GM12878 (cell line): ENCODE data around the gene RGS11. TPM values are rescaled to one million over a fixed set of nuclear protein-coding genes. Genes with fewer than 3 reads are reported as not detected.

ENCODE experiments used
- ATAC-seq: fragments of 200-7000 bp; cut with Tn5 transposase; 3 replicates; pipeline ENCODE4 v1.9.1; 2020; ENCODE audit warnings: mild to moderate bottlenecking, moderate library complexity
- BruUV-seq: library from RNA; stranded (reverse); fragments of 400-500 nt; replicated peaks from 2 replicates; lab custom pipeline; 2021; lab: Mats Ljungman, UMichigan
- CTCF ChIA-PET: fragments of 300-600 bp; sonication (Branson Sonifier 250); formaldehyde crosslinking; extraction: SDS; loops from one replicate; lab custom pipeline; 2021; ENCODE audit warnings: inconsistent platforms; lab: Yijun Ruan, JAX
- POLR2A ChIA-PET: fragments of 350-600 bp; formaldehyde crosslinking; extraction: SDS; loops from one replicate; lab custom pipeline; 2021; ENCODE audit warnings: inconsistent platforms; lab: Charles Lee
- RAD21 ChIA-PET: fragments of 300-600 bp; sonication (Branson Sonifier 250); formaldehyde crosslinking; loops from one replicate; lab custom pipeline; 2023; ENCODE audit warnings: antibody characterized with exemption; ENCODE audit not compliant: unreplicated experiment; lab: Charles Lee
- SMC1A ChIA-PET: fragments of 300-600 bp; sonication (Branson Sonifier 250); formaldehyde crosslinking; loops from one replicate; lab custom pipeline; 2023; ENCODE audit not compliant: unreplicated experiment, uncharacterized antibody; lab: Charles Lee
- DNase-seq: peaks from one replicate; pipeline ENCODE4 v3.0.0-alpha.2; 2011; ENCODE audit warnings: low read depth, low spot score
- FAIRE-seq: peaks from 3 replicates; lab custom pipeline; 2011; peaks lifted over from hg19 to GRCh38; lab: Jason Lieb, UNC
- H2AFZ ChIP-seq: 2 replicates; pipeline ENCODE4 v1.6.0; 2011; ENCODE audit warnings: low read depth, low read length, control low read depth; ENCODE audit not compliant: control insufficient read depth
- H3K27ac ChIP-seq: 2 replicates; pipeline ENCODE4 v1.5.1; 2011; ENCODE audit warnings: control low read depth; ENCODE audit not compliant: control insufficient read depth, insufficient read depth
- H3K27me3 ChIP-seq, 2 experiments: replicated peaks in 1 of 2; 2 replicates each; pipeline versions ENCODE4 v1.6.0 to v1.6.1; 2011; ENCODE audit warnings: low read length in 1 of 2; ENCODE audit not compliant: control insufficient read depth in 2 of 2, insufficient read depth in 2 of 2
- H3K36me3 ChIP-seq, 2 experiments: 2 replicates each; pipeline ENCODE4 v1.5.1; 2011; ENCODE audit warnings: low read length in 1 of 2; ENCODE audit not compliant: control insufficient read depth in 2 of 2, insufficient read depth in 2 of 2
- H3K4me1 ChIP-seq: 2 replicates; pipeline ENCODE4 v1.6.1; 2011; ENCODE audit warnings: mild to moderate bottlenecking, low read length, moderate library complexity, mixed read lengths; ENCODE audit not compliant: control insufficient read depth, insufficient read depth
- H3K4me2 ChIP-seq: 2 replicates; pipeline ENCODE4 v1.6.0; 2011; ENCODE audit warnings: control low read depth; ENCODE audit not compliant: control insufficient read depth, insufficient read depth
- H3K4me3 ChIP-seq: fragments of 200-600 bp; sonication (generic); 2 replicates; pipeline ENCODE4 v1.5.1; 2016
- H3K79me2 ChIP-seq: 2 replicates; pipeline ENCODE4 v1.6.0; 2011; ENCODE audit warnings: low read length; ENCODE audit not compliant: control insufficient read depth, insufficient read depth
- H3K9ac ChIP-seq: 2 replicates; pipeline ENCODE4 v1.8.0; 2011; ENCODE audit warnings: low read length, control low read depth, mixed read lengths; ENCODE audit not compliant: control insufficient read depth, insufficient read depth
- H3K9me3 ChIP-seq: replicated peaks from 3 replicates; pipeline ENCODE4 v1.5.1; 2011; ENCODE audit warnings: mild to moderate bottlenecking, low read length; ENCODE audit not compliant: control insufficient read depth, insufficient read depth
- H4K20me1 ChIP-seq: 2 replicates; pipeline ENCODE4 v1.6.0; 2011; ENCODE audit not compliant: control insufficient read depth, insufficient read depth
- ASH2L ChIP-seq: fragments of 300-600, 200-600 bp; sonication (generic); IDR thresholded peaks from 2 replicates; pipeline ENCODE4 v1.6.1; 2017; ENCODE audit warnings: low read depth, mild to moderate bottlenecking, borderline replicate concordance
- BCL11A ChIP-seq: IDR thresholded peaks from 2 replicates; pipeline ENCODE4 v1.6.1; 2011; ENCODE audit warnings: low read depth, low read length
- CBX3 ChIP-seq: fragments of 200-600 bp; sonication (generic); IDR thresholded peaks from 2 replicates; pipeline ENCODE4 v1.6.1; 2016; ENCODE audit warnings: low read depth, borderline replicate concordance
- DPF2 ChIP-seq: fragments of 450-650 bp; IDR thresholded peaks from 2 replicates; pipeline ENCODE4 v1.6.1; 2017; ENCODE audit warnings: mild to moderate bottlenecking
- ELK1 ChIP-seq: IDR thresholded peaks from 2 replicates; pipeline ENCODE4 v1.6.1; 2012; ENCODE audit warnings: low read depth, low read length, improper control_type of control experiment
- FOS ChIP-seq: IDR thresholded peaks from 3 replicates; pipeline ENCODE4 v1.6.1; 2011; ENCODE audit warnings: borderline replicate concordance; ENCODE audit not compliant: insufficient read length; ENCODE audit errors: extremely low read depth
- FOXM1 ChIP-seq: IDR thresholded peaks from 2 replicates; pipeline ENCODE4 v1.6.1; 2012; ENCODE audit warnings: low read depth, mild to moderate bottlenecking, inconsistent platforms, low read length, moderate library complexity
- HDAC2 ChIP-seq: fragments of 200-600 bp; sonication (generic); IDR thresholded peaks from 2 replicates; pipeline ENCODE4 v1.6.1; 2017
- IKZF1 ChIP-seq: fragments of 450-650 bp; conservative IDR thresholded peaks from 2 replicates; pipeline ENCODE4 v1.6.1; 2017; ENCODE audit warnings: antibody characterized with exemption, mild to moderate bottlenecking
- PBX3 ChIP-seq: IDR thresholded peaks from 2 replicates; pipeline ENCODE4 v1.6.1; 2011; ENCODE audit warnings: mild to moderate bottlenecking, low read depth, low read length, moderate library complexity; ENCODE audit not compliant: insufficient replicate concordance
- RAD21 ChIP-seq: IDR thresholded peaks from 2 replicates; pipeline ENCODE4 v1.6.1; 2011; ENCODE audit warnings: mild to moderate bottlenecking, low read depth, low read length, moderate library complexity; ENCODE audit not compliant: insufficient read depth
- RBBP5 ChIP-seq: fragments of 200-600 bp; sonication (generic); conservative IDR thresholded peaks from 2 replicates; pipeline ENCODE4 v1.6.1; 2016
- SMARCA5 ChIP-seq: fragments of 450-650 bp; IDR thresholded peaks from 2 replicates; pipeline ENCODE4 v1.6.1; 2017; ENCODE audit warnings: mild to moderate bottlenecking
- USF1 ChIP-seq: IDR thresholded peaks from 2 replicates; pipeline ENCODE4 v1.6.1; 2011; ENCODE audit warnings: borderline replicate concordance, low read depth, mild to moderate bottlenecking, moderate library complexity, mixed read lengths, low read length; ENCODE audit not compliant: insufficient read depth; ENCODE audit errors: extremely low read length
- WGBS: methylation state at CpG from one replicate; pipeline ENCODE4 v1.1.6; 2016; ENCODE audit warnings: low lambda C conversion rate; ENCODE audit not compliant: insufficient replicate concordance, insufficient coverage; ENCODE audit errors: missing lambda C conversion rate; 5-methylcytosine and 5-hydroxymethylcytosine counted together
- in situ Hi-C: fragments of 300-500 bp; cut with MboI; formaldehyde crosslinking; loops from 9 replicates; pipeline ENCODE4 v1.14.3; 2018; ENCODE audit warnings: mixed read lengths
- intact Hi-C: fragments of 100-400 bp; cut with micrococcal nuclease; formaldehyde crosslinking; loops from one replicate; pipeline ENCODE4 v1.14.2; 2022; ENCODE audit not compliant: unreplicated experiment
- polyA plus RNA-seq, 11 experiments: library from polyadenylated mRNA; depleted of rRNA in 4 of 11; unstranded in 6 of 11; stranded (reverse) in 5 of 11; fragments of >200 nt; fragmentation: Nextera tagmentation in 4 of 11; fragmentation: Illumina TruSeq in 1 of 11; extraction: Ambion mirVana in 4 of 11; extraction: Trizol in 1 of 11; gene quantifications; 1 replicate in 1 of 11; 2 replicates in 10 of 11; pipeline versions ENCODE4 v1.2.1 to v1.2.3, GENCODE V29; 2011 to 2016; ENCODE audit warnings: inconsistent platforms in 2 of 11, missing spikeins in 2 of 11, low read depth in 1 of 11
- total RNA-seq, 4 experiments: library from RNA; depleted of rRNA in 3 of 4; stranded (reverse); fragments of >200 nt in 3 of 4; fragmentation: Illumina TruSeq in 1 of 4; extraction: Trizol in 1 of 4; gene quantifications; 2 replicates each; pipeline versions ENCODE4 v1.2.1 to v1.2.3, GENCODE V29; 2013 to 2021

Gene RGS11
- total and polyA plus RNA-seq, 10 of the 15 experiments (the other 5 are each of a cell fraction or from before 2014, with no cell fraction given), result 0.04 TPM; not detected in 9

GRCh38 chr16:273547-274421, 2.0 kb downstream of the RGS11 start:
- SMC1A ChIA-PET, result no interaction called here

More at GRCh38 chr16:273547-274421, 2.0 kb downstream of the RGS11 start:
- Histone ChIP-seq H3K9ac (no peak overlapping the region), H3K36me3 (no peaks in the 10 kb centered on the region), H3K79me2 (no peaks in the 10 kb centered on the region), H3K4me3 (no peak overlapping the region), H3K4me1 (no peaks in the 10 kb centered on the region), H2AFZ (no peak overlapping the region), H3K9me3 (no peaks in the 10 kb centered on the region), H3K27me3 (peaks cover 0 to 3% of the 10 kb centered on the region in 2 experiments; a peak in 2 of 4 replicates), H4K20me1 (no peaks in the 10 kb centered on the region), H3K4me2 (no peak overlapping the region), H3K27ac (no peak overlapping the region)
- DNase-seq (no peak), ATAC-seq (peak; percentile 42), FAIRE-seq (no peak)
- POLR2A ChIA-PET, result no interaction called here
- BruUV-seq, result no TSS peak
- WGBS, result 33% methylated on average over 21 of the region's 30 CpGs
- RAD21 ChIA-PET, result no interaction called here
- TF ChIP-seq DPF2 (no peak), PBX3 (no peak), SMARCA5 (no peak), ELK1 (no peak), BCL11A (no peak), RAD21 (no peak), HDAC2 (no peak), FOS (no peak), CBX3 (no peak), USF1 (no peak), ASH2L (no peak), FOXM1 (no peak), RBBP5 (no peak), IKZF1 (no peak)
- intact Hi-C loops (no loop called here), in situ Hi-C loops (no loop called here)
- CTCF ChIA-PET, result no interaction called here
